WTC11 (cell line): ENCODE results near the gene SEBOX. TPM values are rescaled to one million over a fixed set of nuclear protein-coding genes. Genes with fewer than 3 reads are reported as not detected.
"Not testable (repeated sequence)": the region's sequence is repeated elsewhere in the genome, so short reads cannot be mapped to it uniquely, and the experiment has no call there.

ENCODE experiments used
- ATAC-seq: fragments of 200-7000 bp; cut with Tn5 transposase; 2 replicates; pipeline ENCODE4 v1.10.0; 2021; ENCODE audit warnings: mild to moderate bottlenecking, moderate library complexity
- CTCF ChIA-PET: fragments of 300-600 bp; sonication (Branson Sonifier 250); formaldehyde crosslinking; loops from one replicate; lab custom pipeline; 2021; ENCODE audit warnings: antibody characterized with exemption; lab: Charles Lee
- POLR2A ChIA-PET: fragments of 350-600 bp; sonication (Branson Sonifier 250); formaldehyde crosslinking; loops from one replicate; lab custom pipeline; 2021; ENCODE audit warnings: antibody characterized with exemption; lab: Charles Lee
- DNase-seq: peaks from one replicate; pipeline ENCODE4 v3.0.0; 2021; ENCODE audit warnings: low spot score
- H3K27ac Mint-ChIP-seq: 2 replicates; pipeline ENCODE4 v1.8.0; 2021; ENCODE audit warnings: mixed read lengths
- H3K27me3 Mint-ChIP-seq: 2 replicates; pipeline ENCODE4 v1.8.0; 2021; ENCODE audit warnings: low read depth, mild to moderate bottlenecking, moderate library complexity, mixed read lengths
- H3K36me3 Mint-ChIP-seq: 2 replicates; pipeline ENCODE4 v1.8.0; 2021; ENCODE audit warnings: mixed read lengths
- H3K4me1 Mint-ChIP-seq: 2 replicates; pipeline ENCODE4 v1.8.0; 2022; ENCODE audit warnings: mixed read lengths
- H3K4me3 Mint-ChIP-seq: 2 replicates; pipeline ENCODE4 v1.8.0; 2021; ENCODE audit warnings: mild to moderate bottlenecking, moderate library complexity, mixed read lengths
- H3K9me3 Mint-ChIP-seq: 2 replicates; pipeline ENCODE4 v1.8.0; 2021; ENCODE audit warnings: mixed read lengths
- AR ChIP-seq: fragments of 250-450 bp; sonication (Bioruptor Pico); IDR thresholded peaks from 2 replicates; pipeline ENCODE4 v1.9.0; 2021; ENCODE audit warnings: mild to moderate bottlenecking
- CBFB ChIP-seq: sonication (generic); formaldehyde crosslinking; IDR thresholded peaks from 2 replicates; pipeline ENCODE4 v1.8.1; 2022; ENCODE audit warnings: mild to moderate bottlenecking, low read depth, missing genetic modification reagents
- E2F1 ChIP-seq: sonication (generic); formaldehyde crosslinking; IDR thresholded peaks from 2 replicates; pipeline ENCODE4 v1.8.0; 2022; ENCODE audit warnings: mild to moderate bottlenecking, missing genetic modification reagents
- E2F4 ChIP-seq: sonication (generic); formaldehyde crosslinking; IDR thresholded peaks from 2 replicates; pipeline ENCODE4 v1.8.1; 2022; ENCODE audit warnings: low read depth, mild to moderate bottlenecking, moderate library complexity, missing genetic modification reagents, borderline replicate concordance
- ERG ChIP-seq: fragments of 250-450 bp; sonication (Bioruptor Pico); IDR thresholded peaks from 2 replicates; pipeline ENCODE4 v1.8.0; 2021; ENCODE audit warnings: mild to moderate bottlenecking
- ESRRA ChIP-seq: sonication (generic); formaldehyde crosslinking; IDR thresholded peaks from 2 replicates; pipeline ENCODE4 v1.8.1; 2022; ENCODE audit warnings: mild to moderate bottlenecking, missing genetic modification reagents, borderline replicate concordance
- FOXP4 ChIP-seq: sonication (generic); formaldehyde crosslinking; IDR thresholded peaks from 2 replicates; pipeline ENCODE4 v1.8.0; 2022; ENCODE audit warnings: mild to moderate bottlenecking, missing genetic modification reagents
- GTF2I ChIP-seq: fragments of 250-450 bp; sonication (Bioruptor Pico); conservative IDR thresholded peaks from 2 replicates; pipeline ENCODE4 v1.4.0; 2021; ENCODE audit warnings: mild to moderate bottlenecking
- HMGXB4 ChIP-seq: sonication (generic); formaldehyde crosslinking; IDR thresholded peaks from 2 replicates; pipeline ENCODE4 v1.8.1; 2023; ENCODE audit warnings: mild to moderate bottlenecking, moderate library complexity, missing genetic modification reagents
- JAZF1 ChIP-seq: fragments of 250-450 bp; sonication (Bioruptor Pico); IDR thresholded peaks from 2 replicates; pipeline ENCODE4 v1.9.0; 2021; ENCODE audit warnings: moderate library complexity, mild to moderate bottlenecking, inconsistent platforms
- MLX ChIP-seq: sonication (generic); formaldehyde crosslinking; IDR thresholded peaks from 2 replicates; pipeline ENCODE4 v1.8.1; 2023; ENCODE audit warnings: mild to moderate bottlenecking, missing genetic modification reagents, moderate library complexity
- MXD4 ChIP-seq: fragments of 250-450 bp; sonication (Bioruptor Pico); IDR thresholded peaks from 2 replicates; pipeline ENCODE4 v1.8.0; 2021; ENCODE audit warnings: mild to moderate bottlenecking, moderate library complexity, borderline replicate concordance
- TCF7 ChIP-seq: sonication (generic); formaldehyde crosslinking; IDR thresholded peaks from 2 replicates; pipeline ENCODE4 v1.8.0; 2022; ENCODE audit warnings: mild to moderate bottlenecking, low read depth, missing genetic modification reagents, moderate library complexity
- TP53 ChIP-seq: sonication (generic); formaldehyde crosslinking; IDR thresholded peaks from 2 replicates; pipeline ENCODE4 v1.8.1; 2023; ENCODE audit warnings: mild to moderate bottlenecking, missing genetic modification reagents
- ZBTB43 ChIP-seq: sonication (generic); formaldehyde crosslinking; IDR thresholded peaks from 2 replicates; pipeline ENCODE4 v1.8.1; 2023; ENCODE audit warnings: mild to moderate bottlenecking, missing genetic modification reagents
- ZNF138 ChIP-seq: sonication (generic); formaldehyde crosslinking; conservative IDR thresholded peaks from 2 replicates; pipeline ENCODE4 v1.8.1; 2022; ENCODE audit warnings: mild to moderate bottlenecking, moderate library complexity, missing genetic modification reagents
- ZSCAN18 ChIP-seq: fragments of 250-450 bp; sonication (Bioruptor Pico); IDR thresholded peaks from 2 replicates; pipeline ENCODE4 v2.1.2; 2022; ENCODE audit warnings: mild to moderate bottlenecking, moderate library complexity
- total RNA-seq: library from RNA; stranded (reverse); gene quantifications from 3 replicates; pipeline ENCODE4 v1.2.3, GENCODE V29; 2021

The SEBOX gene
- total RNA-seq, 1 experiment from 2014 or later, result not detected

- H3K27me3 Mint-ChIP-seq, result no peaks in the 10 kb centered on the region
- H3K27ac Mint-ChIP-seq, result no peak overlapping the region
- H3K4me3 Mint-ChIP-seq, result no peak overlapping the region
- DNase-seq (no peak), ATAC-seq (no peak)
- no peaks in the 10 kb centered on the region for H3K9me3 Mint-ChIP-seq
- H3K4me1 Mint-ChIP-seq, result peaks cover 15% of the 10 kb centered on the region
- no peak for TF ChIP-seq ZBTB43 (CRISPR knock-in tag)
- TF ChIP-seq E2F4 (CRISPR knock-in tag), result no peak
- TF ChIP-seq ZNF138 (CRISPR knock-in tag), result no peak
- no peak for TF ChIP-seq ZSCAN18 (CRISPR knock-in tag)
- TF ChIP-seq MXD4 (CRISPR knock-in tag), result no peak
- no peak for TF ChIP-seq GTF2I
- no peak for TF ChIP-seq E2F1 (CRISPR knock-in tag)
- TF ChIP-seq JAZF1 (CRISPR knock-in tag), result no peak
- no peak for TF ChIP-seq AR
- no peak for TF ChIP-seq FOXP4 (CRISPR knock-in tag)
- TF ChIP-seq HMGXB4 (CRISPR knock-in tag), result no peak
- TF ChIP-seq CBFB, result no peak
- TF ChIP-seq ERG, result no peak
- no peak for TF ChIP-seq MLX (CRISPR knock-in tag)
- TF ChIP-seq TP53 (CRISPR knock-in tag), result no peak
- no peak for TF ChIP-seq ESRRA (CRISPR knock-in tag)
- TF ChIP-seq TCF7 (CRISPR knock-in tag), result no peak
- ChIA-PET POLR2A (interaction anchor here (0.6 to 0.8 kb wide), 2 partner anchors 18 to 61 kb away, joined by 3 read pairs; partner anchors contain the start of gene POLDIP2), CTCF (interaction anchor here (1.0 kb wide), 1 partner anchor 77 kb away, joined by 3 read pairs; no protein-coding TSS in a partner anchor)
- peaks cover 22% of the 10 kb centered on the region for H3K36me3 Mint-ChIP-seq
Observed at GRCh38 chr17:28339431-28339830, 25.6 kb downstream of the SEBOX start.

GRCh38 chr17:28338769-28339212, 26.2 kb downstream of the SEBOX start:
- DNase-seq, H3K27me3 Mint-ChIP-seq, CTCF ChIA-PET, H3K27ac Mint-ChIP-seq, H3K4me3 Mint-ChIP-seq, ATAC-seq, H3K9me3 Mint-ChIP-seq: not testable (repeated sequence)
- Mint-ChIP-seq H3K36me3 (peaks cover 20% of the 10 kb centered on the region), H3K4me1 (peaks cover 20% of the 10 kb centered on the region)
- POLR2A ChIA-PET, result interaction anchor here (0.8 kb wide), 1 partner anchor 19 kb away, joined by 3 read pairs; the partner anchor contains the start of gene POLDIP2
